Mammary epithelial cell (primary cell): ENCODE results near the gene TAF10.

ENCODE experiments used
- EZH2 ChIP-seq: IDR thresholded peaks from 2 replicates; pipeline ENCODE4 v1.6.1; 2012; ENCODE audit warnings: low read length, inconsistent platforms, borderline replicate concordance
- TF ChIP-seq, protein P1 (sequence below), 2 donors: IDR thresholded peaks in 1 of 2; conservative IDR thresholded peaks in 1 of 2; 2 replicates each; pipeline ENCODE4 v1.5.1; 2011 to 2012; ENCODE audit warnings: inconsistent platforms in 2 of 2, low read length in 2 of 2, mild to moderate bottlenecking in 2 of 2, control low read depth in 1 of 2, low read depth in 1 of 2; ENCODE audit not compliant: insufficient read depth in 1 of 2; ENCODE audit errors: extremely low read depth in 1 of 2

- TF ChIP-seq EZH2, result no peak
- TF ChIP-seq, protein P1, sequence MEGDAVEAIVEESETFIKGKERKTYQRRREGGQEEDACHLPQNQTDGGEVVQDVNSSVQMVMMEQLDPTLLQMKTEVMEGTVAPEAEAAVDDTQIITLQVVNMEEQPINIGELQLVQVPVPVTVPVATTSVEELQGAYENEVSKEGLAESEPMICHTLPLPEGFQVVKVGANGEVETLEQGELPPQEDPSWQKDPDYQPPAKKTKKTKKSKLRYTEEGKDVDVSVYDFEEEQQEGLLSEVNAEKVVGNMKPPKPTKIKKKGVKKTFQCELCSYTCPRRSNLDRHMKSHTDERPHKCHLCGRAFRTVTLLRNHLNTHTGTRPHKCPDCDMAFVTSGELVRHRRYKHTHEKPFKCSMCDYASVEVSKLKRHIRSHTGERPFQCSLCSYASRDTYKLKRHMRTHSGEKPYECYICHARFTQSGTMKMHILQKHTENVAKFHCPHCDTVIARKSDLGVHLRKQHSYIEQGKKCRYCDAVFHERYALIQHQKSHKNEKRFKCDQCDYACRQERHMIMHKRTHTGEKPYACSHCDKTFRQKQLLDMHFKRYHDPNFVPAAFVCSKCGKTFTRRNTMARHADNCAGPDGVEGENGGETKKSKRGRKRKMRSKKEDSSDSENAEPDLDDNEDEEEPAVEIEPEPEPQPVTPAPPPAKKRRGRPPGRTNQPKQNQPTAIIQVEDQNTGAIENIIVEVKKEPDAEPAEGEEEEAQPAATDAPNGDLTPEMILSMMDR (conservative IDR thresholded peaks at IDR 0.05 in 1 of 2, IDR thresholded peaks at IDR 0.05 in 1 of 2; ENCODE audit: extremely low read depth in 1 of 2, insufficient read depth in 1 of 2, low read depth in 1 of 2, low read length in 2 of 2), result no peak
Measured at GRCh38 chr11:6601041-6601461, 11.0 kb downstream of the TAF10 start.
